Islet of Langerhans (tissue), 1 donor: ENCODE results near the gene COL5A2.

ENCODE experiments used
- FAIRE-seq: peaks from one replicate; lab custom pipeline; 2011; peaks lifted over from hg19 to GRCh38; lab: Jason Lieb, UNC

COL5A2 gene

GRCh38 chr2:189147361-189147760 is 32.2 kb downstream of the COL5A2 start:
- FAIRE-seq: no peak

DNA sequence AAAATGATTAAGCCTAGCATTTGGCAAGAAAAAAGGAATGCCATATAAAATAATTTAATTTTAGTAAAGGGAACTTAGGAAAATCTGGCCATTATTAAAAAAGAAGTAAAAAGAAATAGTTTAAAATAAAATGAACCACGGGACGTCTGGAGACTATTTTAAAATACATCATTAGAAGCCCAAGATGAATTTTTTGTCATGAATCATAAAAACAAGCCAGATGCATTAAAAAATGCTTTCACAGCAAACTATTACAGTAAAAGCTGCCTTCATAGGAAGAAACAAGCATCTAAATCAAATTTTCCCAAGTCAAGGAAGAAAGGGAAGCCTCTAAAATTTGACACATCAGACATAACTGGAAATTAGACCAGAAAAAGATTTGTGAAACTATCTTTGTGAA is 33.0 kb downstream of the COL5A2 start:
- FAIRE-seq: no peak

DNA sequence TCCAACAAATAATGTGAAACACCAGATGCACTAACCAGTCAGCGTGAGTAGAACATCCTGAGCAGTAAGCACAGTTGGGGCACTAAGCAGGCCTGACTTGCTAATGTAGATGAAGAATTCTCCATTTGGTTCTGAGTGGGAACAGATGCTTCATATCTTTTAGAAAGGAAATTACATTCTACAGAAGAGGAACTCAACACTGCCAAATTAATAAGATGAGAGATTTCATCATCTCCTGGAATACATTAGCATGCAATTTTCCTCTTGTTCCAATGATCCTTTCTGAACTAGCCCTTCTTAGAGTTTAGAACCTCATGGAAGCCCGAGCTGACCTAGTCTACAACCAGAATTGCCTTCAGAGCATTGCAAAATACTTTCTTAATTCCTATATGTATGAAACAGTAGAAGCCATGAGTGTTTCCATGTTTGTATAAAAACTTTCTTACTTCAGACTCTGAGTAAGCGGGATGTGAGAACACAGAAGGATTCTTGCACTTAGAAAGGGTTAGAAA is 34.8 kb downstream of the COL5A2 start:
- no peak for FAIRE-seq

GRCh38 chr2:189143925-189144324 is 35.6 kb downstream of the COL5A2 start:
- no peak for FAIRE-seq

GRCh38 chr2:189142893-189143759 is 36.4 kb downstream of the COL5A2 start:
- peak; percentile 38 for FAIRE-seq

- no peak for FAIRE-seq
These were observed 40.8 kb downstream of the COL5A2 start for GRCh38 chr2:189138800-189139199.

DNA sequence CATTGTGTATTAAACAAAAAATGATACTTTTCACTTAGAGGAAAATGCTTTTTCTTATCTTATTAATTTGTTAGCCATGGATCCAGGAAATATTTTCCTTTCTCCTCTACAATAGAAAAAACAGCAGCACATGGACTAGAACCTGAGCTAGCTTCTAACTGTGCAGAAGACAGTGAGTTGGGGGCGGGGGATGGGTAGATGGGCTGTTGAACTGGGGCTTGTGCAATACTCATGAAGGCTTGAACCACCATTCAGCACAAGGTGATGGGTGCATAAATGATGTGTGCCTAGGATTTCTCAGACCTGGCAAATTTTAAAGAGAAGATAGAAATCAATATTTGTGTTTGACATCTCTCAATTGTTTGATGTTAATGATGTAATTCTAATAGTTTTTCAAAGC is 42.0 kb downstream of the COL5A2 start:
- no peak for FAIRE-seq

DNA sequence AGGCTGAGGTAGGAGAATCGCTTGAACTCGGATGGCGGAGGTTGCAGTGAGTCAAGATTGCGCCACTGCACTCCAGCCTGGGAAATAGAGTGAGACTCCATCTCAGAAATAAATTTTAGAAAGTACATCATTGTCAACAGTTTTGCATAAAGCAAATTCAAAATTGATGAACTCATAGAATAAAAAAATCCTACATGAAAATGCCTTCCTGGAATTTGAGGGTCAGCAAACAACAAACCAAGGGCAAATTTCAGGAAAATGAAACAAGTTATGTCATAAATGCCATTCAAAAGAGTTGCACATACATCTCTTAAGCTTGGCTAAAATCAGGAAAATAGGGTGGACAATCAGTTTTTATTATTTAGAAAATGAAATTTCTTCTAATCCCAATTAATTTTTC is 45.1 kb downstream of the COL5A2 start:
- no peak for FAIRE-seq

GRCh38 chr2:189131991-189132390 is 47.6 kb downstream of the COL5A2 start:
- FAIRE-seq: peak; percentile 27

DNA sequence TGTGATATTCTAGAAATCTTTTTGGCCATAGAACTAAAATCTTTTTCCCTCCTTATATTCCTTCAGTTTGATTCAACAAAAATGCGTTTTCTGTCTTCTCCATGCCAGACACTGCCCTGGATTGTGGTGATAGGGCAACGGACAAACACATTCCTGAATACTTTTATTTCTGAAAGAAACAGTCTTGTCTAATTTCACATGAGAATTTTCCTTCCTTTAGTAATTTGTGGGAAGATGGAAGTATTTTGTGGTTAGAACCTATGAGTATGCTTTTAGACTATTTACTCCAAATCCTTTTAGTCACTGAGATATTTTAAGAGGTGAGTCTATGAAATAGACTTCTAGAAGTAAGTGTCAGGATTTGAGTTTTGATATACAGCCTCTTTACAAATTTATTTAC is 49.6 kb downstream of the COL5A2 start:
- FAIRE-seq: no peak

DNA sequence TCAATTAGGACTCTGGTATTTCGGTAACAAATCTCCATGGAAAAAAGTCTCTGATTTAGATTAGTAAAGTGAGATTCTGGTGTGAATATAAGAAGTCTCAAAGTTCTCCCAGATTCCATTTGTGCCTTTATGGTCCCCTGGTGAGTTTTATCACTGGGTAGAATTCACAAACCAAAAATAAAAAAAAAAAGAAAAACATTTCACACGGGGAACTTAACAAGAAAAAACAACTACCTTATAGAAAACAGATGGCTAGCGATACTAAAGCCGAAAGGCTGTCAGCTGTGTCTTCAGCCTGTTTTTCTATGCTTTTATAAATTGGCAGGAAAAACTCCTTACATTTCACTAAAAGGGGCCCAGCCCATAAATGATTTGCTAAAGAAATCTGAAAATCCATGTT is 50.6 kb downstream of the COL5A2 start:
- FAIRE-seq: no peak

GRCh38 chr2:189127756-189128155 is 51.8 kb downstream of the COL5A2 start:
- no peak for FAIRE-seq

DNA sequence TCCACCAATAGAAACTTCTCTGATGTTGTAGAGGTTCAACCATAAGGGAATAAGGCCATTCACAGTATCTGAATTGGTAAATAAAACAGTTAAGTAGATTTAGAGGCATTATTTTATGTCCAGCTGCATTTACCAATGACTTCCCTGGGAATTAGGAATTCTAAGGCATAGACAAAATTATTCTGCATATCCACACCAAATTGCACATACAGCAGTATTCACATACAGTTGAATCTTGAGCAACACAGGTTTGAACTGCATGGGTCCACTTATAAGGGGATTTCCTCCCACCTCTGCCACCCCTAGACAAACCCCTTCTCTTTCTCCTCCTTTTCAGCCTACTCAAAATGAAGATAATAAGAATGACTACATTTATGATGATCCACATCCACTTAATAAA is 54.4 kb downstream of the COL5A2 start:
- FAIRE-seq: no peak

GRCh38 chr2:189124175-189124574 is 55.4 kb downstream of the COL5A2 start:
- no peak for FAIRE-seq

- no peak for FAIRE-seq
These were observed 61.2 kb downstream of the COL5A2 start for GRCh38 chr2:189118386-189118785.

GRCh38 chr2:189116979-189117378 is 62.6 kb downstream of the COL5A2 start:
- FAIRE-seq: no peak

DNA sequence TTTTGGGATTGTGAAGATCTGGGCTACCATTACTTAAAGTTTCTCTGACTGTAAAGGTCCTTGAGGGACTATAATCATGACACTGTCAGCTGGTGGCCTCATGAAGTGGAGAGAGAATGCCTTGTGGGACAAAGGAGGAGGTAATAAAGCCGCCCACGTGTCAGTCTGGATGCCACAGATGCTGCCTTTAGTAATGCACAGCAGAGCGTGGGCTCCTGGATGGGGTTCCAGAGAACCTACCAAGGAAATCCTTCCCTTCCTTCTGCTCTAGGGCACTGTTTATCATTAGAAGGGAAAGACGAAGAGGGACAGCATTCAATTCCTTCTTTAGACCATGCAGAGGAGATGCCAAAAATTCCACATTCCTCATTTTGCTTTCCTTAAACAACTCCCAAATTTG is 63.5 kb downstream of the COL5A2 start:
- FAIRE-seq: no peak

DNA sequence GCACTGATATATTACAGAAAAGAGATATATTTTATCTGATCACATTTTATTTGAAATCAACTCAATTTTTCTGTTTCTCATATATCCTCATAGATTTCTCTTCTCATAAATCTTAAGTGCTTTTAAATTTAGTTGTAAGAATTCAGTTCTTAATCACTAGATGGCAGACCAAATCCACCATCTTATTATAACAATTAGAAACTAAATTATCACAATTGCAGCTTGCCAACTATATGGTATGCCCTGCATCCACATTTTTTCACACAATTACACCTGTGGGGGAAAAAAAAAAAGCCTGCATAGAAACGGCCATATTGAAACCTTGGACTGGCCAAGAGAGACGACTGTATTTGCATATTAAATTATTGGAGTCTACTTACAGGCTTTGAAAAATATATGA is 64.4 kb downstream of the COL5A2 start:
- peak; percentile 81 for FAIRE-seq

DNA sequence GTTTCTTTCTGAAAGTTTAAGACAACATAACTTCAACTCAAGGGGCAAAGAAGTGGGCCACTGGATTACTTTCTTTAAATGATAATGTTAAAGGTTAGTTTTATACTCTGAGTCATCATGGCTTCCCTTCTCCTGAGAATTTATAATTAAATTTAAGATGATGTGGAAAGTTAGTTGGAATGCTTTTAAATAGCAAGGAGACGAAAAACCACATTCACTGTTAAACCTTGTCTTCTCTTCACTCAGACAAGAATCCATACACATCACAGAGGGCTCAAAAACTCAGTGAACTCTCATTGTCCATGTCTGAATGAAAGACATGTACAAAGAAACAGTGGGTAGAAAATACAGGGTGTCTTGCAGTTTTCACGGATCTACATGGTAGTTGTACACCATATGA is 65.6 kb downstream of the COL5A2 start:
- FAIRE-seq: no peak

DNA sequence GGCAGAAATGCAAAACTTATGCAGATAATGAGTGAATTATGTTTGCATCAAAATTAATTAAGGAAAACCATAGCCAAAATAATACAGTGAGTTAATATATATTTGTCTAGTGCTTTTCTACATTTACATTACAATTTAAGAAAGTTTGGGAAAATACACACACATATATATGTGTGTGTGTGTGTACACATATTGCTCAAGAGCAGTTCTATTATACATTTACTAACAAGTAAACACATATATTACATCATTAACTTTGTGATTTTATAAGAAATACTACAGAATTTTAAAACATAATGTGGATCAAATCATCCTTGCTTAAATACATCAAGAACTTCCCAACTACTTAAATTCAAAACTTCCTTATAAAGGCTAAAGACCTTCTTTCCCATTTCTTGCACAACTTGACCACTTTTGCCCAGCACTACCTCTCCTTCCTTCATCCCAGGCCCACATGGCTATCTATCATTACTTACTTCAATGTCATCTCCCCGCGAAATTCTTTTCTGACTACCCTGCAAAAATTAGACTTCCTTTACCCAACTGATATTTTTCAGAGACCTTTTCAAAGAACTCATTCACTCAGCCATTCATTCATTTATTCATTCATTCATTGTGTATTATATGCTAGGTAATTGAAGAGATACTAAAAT is 68.4 kb downstream of the COL5A2 start:
- no peak for FAIRE-seq

- no peak for FAIRE-seq
These were observed 69.6 kb downstream of the COL5A2 start for GRCh38 chr2:189109921-189110397.

- no peak for FAIRE-seq
These were observed 74.6 kb downstream of the COL5A2 start for GRCh38 chr2:189104934-189105333.

GRCh38 chr2:189102735-189103134 is 76.8 kb downstream of the COL5A2 start:
- FAIRE-seq: no peak

- no peak for FAIRE-seq
These were observed 81.6 kb downstream of the COL5A2 start for GRCh38 chr2:189097934-189098333.
